ENCODE data around the gene MEGF8.

Gene MEGF8

DNA sequence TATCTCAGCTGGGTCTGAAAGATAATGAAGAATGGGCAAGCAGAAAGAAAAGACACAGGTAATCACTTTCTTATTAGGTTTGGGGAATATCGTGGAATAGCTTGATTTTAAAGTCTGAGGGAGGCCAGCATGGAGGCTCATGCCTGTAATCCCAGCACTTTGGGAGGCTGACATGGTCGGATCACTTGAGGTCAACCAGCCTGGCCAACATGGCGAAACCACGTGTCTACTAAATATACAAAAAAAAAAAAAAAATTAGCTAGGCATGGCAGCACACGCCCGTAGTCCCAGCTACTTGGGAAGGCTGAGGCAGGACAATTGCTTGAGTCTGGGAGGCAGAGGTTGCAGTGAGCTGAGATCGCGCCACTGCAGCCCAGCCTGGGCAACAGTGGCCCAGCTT, 21.6 kb upstream of the MEGF8 start:
- Histone ChIP-seq H3K27me3 (replicated peaks) (no peaks in the 10 kb centered on the region), H3K27ac (no peak overlapping the region), H3K36me3 (replicated peaks) (no peaks in the 10 kb centered on the region), H3K4me3 (ENCODE audit: low read depth, low read length) (no peak overlapping the region)
- DNase-seq = no peak
- TF ChIP-seq, protein P1, sequence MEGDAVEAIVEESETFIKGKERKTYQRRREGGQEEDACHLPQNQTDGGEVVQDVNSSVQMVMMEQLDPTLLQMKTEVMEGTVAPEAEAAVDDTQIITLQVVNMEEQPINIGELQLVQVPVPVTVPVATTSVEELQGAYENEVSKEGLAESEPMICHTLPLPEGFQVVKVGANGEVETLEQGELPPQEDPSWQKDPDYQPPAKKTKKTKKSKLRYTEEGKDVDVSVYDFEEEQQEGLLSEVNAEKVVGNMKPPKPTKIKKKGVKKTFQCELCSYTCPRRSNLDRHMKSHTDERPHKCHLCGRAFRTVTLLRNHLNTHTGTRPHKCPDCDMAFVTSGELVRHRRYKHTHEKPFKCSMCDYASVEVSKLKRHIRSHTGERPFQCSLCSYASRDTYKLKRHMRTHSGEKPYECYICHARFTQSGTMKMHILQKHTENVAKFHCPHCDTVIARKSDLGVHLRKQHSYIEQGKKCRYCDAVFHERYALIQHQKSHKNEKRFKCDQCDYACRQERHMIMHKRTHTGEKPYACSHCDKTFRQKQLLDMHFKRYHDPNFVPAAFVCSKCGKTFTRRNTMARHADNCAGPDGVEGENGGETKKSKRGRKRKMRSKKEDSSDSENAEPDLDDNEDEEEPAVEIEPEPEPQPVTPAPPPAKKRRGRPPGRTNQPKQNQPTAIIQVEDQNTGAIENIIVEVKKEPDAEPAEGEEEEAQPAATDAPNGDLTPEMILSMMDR (IDR thresholded peaks at IDR 0.05; ENCODE audit: low read depth, low read length, missing control alignments) = no peak
- in situ Hi-C loops (cut with HindIII; ENCODE audit: low pct_ligation_motif_present, low sequenced_read_pairs) = no loop called here

DNA sequence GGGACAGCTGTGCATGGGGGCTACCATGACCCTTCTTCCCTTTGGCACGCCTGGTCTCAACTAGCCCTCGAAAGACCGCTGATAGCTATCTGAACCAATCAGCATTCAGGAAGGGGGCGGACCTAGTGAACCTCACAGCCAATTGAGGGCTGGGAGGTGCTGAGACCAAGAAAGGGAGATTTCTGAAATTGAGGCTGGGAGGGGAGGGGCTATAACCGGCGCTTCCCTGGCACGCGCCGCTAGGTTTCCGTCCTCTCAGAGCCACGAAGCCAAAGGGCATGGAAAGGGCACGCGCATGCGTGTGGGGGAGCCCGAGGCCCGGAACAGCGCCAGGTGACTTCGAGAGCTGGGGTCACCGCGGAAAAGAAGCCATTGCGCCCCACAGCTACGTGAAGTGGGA, 18.8 kb upstream of the MEGF8 start:
- TF ChIP-seq, protein P1 (IDR thresholded peaks at IDR 0.05; ENCODE audit: low read depth, low read length, missing control alignments) = no peak
- H3K4me3 ChIP-seq (ENCODE audit: low read depth, low read length) = no peak overlapping the region
- in situ Hi-C loops (cut with HindIII; ENCODE audit: low pct_ligation_motif_present, low sequenced_read_pairs) = no loop called here
- H3K27me3 ChIP-seq (replicated peaks) = no peaks in the 10 kb centered on the region
- no peak for DNase-seq
- H3K27ac ChIP-seq = no peak overlapping the region
- H3K36me3 ChIP-seq (replicated peaks) = no peaks in the 10 kb centered on the region

DNA sequence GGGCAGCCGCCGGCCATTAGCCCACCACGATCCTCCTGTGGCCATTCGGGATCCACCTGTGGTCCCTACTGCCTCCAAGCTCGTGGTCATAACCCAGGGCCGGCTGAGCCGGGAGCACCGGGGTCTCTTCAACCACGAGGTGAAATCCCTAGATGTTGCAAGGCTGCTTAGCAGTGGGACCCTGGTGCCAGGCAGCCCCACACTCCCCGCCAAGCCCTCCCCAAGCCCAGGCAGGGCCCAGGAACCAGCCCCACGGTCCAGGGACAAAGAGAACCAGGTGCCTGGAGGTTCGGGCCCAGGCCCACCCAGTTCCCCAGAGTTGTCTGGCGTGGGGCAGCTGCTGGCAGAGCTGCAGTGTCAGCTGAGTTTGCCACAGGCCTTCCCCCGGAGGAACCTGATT, 15.7 kb upstream of the MEGF8 start:
- no peak for DNase-seq
- TF ChIP-seq, protein P1 (IDR thresholded peaks at IDR 0.05; ENCODE audit: low read depth, low read length, missing control alignments) = no peak
- in situ Hi-C loops (cut with HindIII; ENCODE audit: low pct_ligation_motif_present, low sequenced_read_pairs) = no loop called here
- Histone ChIP-seq H3K36me3 (replicated peaks) (no peaks in the 10 kb centered on the region), H3K4me3 (ENCODE audit: low read depth, low read length) (no peak overlapping the region), H3K27me3 (replicated peaks) (no peaks in the 10 kb centered on the region), H3K27ac (no peak overlapping the region)

DNA sequence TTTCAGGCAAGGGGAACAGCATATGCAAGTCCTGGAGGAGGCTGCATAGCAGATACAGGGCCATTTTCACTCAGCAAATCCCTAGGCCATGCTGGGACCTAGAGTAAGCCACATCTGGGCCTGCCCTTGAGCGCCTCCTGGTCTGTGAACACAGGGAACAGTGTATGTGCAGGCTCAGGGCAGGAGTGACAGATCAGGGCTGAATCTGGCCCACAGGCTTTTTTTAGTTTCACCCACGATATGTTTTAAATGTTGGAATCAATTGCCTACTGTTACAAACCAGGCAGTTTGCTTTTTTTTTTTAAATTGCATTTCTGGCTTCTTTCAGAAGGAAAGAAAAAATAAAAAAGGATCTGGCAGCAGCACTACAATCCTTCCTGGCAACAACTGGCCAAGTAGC, 13.8 kb upstream of the MEGF8 start:
- no peak for DNase-seq
- in situ Hi-C loops (cut with HindIII; ENCODE audit: low pct_ligation_motif_present, low sequenced_read_pairs) = no loop called here
- Histone ChIP-seq H3K27me3 (replicated peaks) (no peaks in the 10 kb centered on the region), H3K4me3 (ENCODE audit: low read depth, low read length) (no peak overlapping the region), H3K36me3 (replicated peaks) (no peaks in the 10 kb centered on the region), H3K27ac (no peak overlapping the region)
- TF ChIP-seq, protein P1 (IDR thresholded peaks at IDR 0.05; ENCODE audit: low read depth, low read length, missing control alignments) = peak; percentile 53

DNA sequence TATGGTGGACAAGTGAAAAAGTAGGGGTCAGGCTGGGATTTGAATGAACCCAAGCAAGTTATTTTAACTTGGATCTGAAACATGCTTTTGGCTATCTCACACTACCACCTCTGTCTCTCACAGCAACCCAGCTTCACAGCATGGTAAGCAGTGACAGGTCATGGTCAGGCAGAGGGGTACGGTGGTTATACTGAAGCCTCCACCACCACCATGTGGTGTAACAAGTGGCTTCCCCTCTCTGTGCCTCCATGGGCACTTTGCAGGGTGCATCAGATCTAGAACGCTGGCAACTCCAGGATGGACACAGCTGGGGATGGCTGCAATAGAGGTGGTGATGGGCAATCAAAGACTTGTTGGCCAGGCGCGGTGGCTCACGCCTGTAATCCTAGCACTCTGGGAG, 13.1 kb upstream of the MEGF8 start:
- TF ChIP-seq, protein P1 (IDR thresholded peaks at IDR 0.05; ENCODE audit: low read depth, low read length, missing control alignments) = no peak
- Histone ChIP-seq H3K27ac (no peak overlapping the region), H3K4me3 (ENCODE audit: low read depth, low read length) (no peak overlapping the region), H3K36me3 (replicated peaks) (no peaks in the 10 kb centered on the region), H3K27me3 (replicated peaks) (no peaks in the 10 kb centered on the region)
- in situ Hi-C loops (cut with HindIII; ENCODE audit: low pct_ligation_motif_present, low sequenced_read_pairs) = no loop called here
- DNase-seq = no peak

DNA sequence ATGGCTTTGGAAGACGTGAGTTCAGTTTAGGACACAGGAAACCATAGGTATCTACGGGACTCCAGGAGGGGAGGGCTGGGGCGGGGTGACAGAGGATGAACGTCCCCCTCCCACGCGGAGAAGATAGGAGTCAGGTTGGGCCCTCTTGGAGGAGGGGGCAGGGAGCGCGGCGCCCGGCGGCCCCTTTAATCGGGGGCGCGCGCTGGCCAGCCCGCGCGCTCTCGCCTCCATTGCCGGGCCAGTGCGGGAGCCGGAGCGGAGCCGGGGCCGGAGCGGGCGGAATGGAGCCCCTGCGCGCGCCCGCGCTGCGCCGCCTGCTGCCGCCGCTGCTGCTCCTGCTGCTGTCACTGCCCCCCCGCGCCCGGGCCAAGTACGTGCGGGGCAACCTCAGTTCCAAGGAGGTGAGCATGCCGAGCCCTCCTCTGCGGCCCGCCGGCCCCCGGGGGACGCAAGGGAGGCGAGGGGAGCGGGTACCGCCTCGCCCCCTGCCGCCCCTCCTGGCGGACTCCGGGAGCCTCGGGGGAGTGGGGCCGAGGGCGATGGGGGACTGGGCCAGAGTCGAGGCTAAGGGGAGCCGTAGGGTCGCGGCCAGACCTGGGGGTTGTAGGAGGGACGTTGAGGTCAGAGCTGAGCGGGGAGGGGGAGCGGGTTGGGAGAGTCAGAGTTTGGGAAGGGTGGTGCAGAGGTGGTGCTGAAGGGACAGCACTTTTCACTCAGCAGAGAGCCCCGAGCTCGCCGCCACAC, 12.2 kb upstream of the MEGF8 start, which contains the start of gene TMEM145:
TMEM145 (plus strand) TSS at position 214 of the 744 bp plus-strand sequence; CDS start at position 282, 68 bp downstream.
- in situ Hi-C loops (cut with HindIII; ENCODE audit: low pct_ligation_motif_present, low sequenced_read_pairs) = no loop called here
- H3K27me3 ChIP-seq (replicated peaks) = no peaks in the 10 kb centered on the region
- TF ChIP-seq, protein P1 (IDR thresholded peaks at IDR 0.05; ENCODE audit: low read depth, low read length, missing control alignments) = peak; percentile 46
- DNase-seq = no peak
- H3K36me3 ChIP-seq (replicated peaks) = no peaks in the 10 kb centered on the region
- H3K4me3 ChIP-seq (ENCODE audit: low read depth, low read length) = peak within 1 kb of the TSS; percentile 50
- H3K27ac ChIP-seq = no peak within 1 kb of the TSS

All from brain microvascular endothelial cell (primary cell).